ENCODE measurements around the gene MCOLN2. TPM values are rescaled to one million over a fixed set of nuclear protein-coding genes. Genes with fewer than 3 reads are reported as not detected.

Gene MCOLN2
- total RNA-seq, 1 donor from 2014 or later, result 0.19 TPM

- intact Hi-C loops (cut with micrococcal nuclease), result no loop called here
- no peaks in the 10 kb centered on the region for H3K27me3 ChIP-seq (ENCODE audit: low read depth)
- no peaks in the 10 kb centered on the region for H3K4me1 ChIP-seq
- H3K36me3 ChIP-seq, result no peaks in the 10 kb centered on the region
- TF ChIP-seq, protein P1, sequence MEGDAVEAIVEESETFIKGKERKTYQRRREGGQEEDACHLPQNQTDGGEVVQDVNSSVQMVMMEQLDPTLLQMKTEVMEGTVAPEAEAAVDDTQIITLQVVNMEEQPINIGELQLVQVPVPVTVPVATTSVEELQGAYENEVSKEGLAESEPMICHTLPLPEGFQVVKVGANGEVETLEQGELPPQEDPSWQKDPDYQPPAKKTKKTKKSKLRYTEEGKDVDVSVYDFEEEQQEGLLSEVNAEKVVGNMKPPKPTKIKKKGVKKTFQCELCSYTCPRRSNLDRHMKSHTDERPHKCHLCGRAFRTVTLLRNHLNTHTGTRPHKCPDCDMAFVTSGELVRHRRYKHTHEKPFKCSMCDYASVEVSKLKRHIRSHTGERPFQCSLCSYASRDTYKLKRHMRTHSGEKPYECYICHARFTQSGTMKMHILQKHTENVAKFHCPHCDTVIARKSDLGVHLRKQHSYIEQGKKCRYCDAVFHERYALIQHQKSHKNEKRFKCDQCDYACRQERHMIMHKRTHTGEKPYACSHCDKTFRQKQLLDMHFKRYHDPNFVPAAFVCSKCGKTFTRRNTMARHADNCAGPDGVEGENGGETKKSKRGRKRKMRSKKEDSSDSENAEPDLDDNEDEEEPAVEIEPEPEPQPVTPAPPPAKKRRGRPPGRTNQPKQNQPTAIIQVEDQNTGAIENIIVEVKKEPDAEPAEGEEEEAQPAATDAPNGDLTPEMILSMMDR (IDR thresholded peaks at IDR 0.05; ENCODE audit: borderline replicate concordance), result no peak
- DNase-seq, result no peak
- no peak overlapping the region for H3K4me3 ChIP-seq
- no peaks in the 10 kb centered on the region for H3K9me3 ChIP-seq (replicated peaks)
- H3K27ac ChIP-seq (replicated peaks), result no peak overlapping the region
These were observed 25.0 kb downstream of the MCOLN2 start for GRCh38 chr1:84971957-84972356.

- TF ChIP-seq, protein P1 (IDR thresholded peaks at IDR 0.05; ENCODE audit: borderline replicate concordance), result no peak
- no peak for DNase-seq
- Histone ChIP-seq H3K27me3 (ENCODE audit: low read depth) (no peaks in the 10 kb centered on the region), H3K4me3 (no peak overlapping the region), H3K27ac (replicated peaks) (no peak overlapping the region), H3K4me1 (no peaks in the 10 kb centered on the region), H3K36me3 (no peaks in the 10 kb centered on the region), H3K9me3 (replicated peaks) (no peaks in the 10 kb centered on the region)
- intact Hi-C loops (cut with micrococcal nuclease), result no loop called here
These were observed 27.2 kb downstream of the MCOLN2 start for GRCh38 chr1:84969489-84970250.

DNA sequence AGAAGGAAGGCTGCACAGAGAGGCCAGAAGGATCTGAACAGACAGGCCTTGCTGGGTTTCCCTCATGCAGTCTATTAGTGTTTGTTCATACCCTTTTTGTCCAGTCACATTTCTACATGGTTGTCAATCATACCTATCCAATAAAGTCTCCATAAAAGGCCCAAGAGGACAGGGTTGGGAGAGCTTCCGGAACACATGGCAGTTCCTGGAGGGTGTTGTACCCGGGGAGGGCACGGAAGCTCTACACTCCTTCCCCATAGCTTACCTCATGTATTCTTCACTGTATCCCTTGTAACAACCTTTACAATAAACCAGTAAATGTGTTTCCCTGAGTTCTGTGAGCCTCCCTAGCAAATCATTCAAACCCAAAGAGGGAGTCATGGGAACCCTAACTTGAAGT lies 28.0 kb downstream of the MCOLN2 start:
- no peak overlapping the region for H3K4me3 ChIP-seq
- TF ChIP-seq, protein P1 (IDR thresholded peaks at IDR 0.05; ENCODE audit: borderline replicate concordance), result no peak
- DNase-seq, result no peak
- intact Hi-C loops (cut with micrococcal nuclease), result no loop called here
- H3K27me3 ChIP-seq (ENCODE audit: low read depth), result no peaks in the 10 kb centered on the region
- H3K27ac ChIP-seq (replicated peaks), result no peak overlapping the region
- H3K36me3 ChIP-seq, result no peaks in the 10 kb centered on the region
- H3K9me3 ChIP-seq (replicated peaks), result no peaks in the 10 kb centered on the region
- H3K4me1 ChIP-seq, result no peaks in the 10 kb centered on the region

- no peaks in the 10 kb centered on the region for H3K36me3 ChIP-seq
- no peaks in the 10 kb centered on the region for H3K4me1 ChIP-seq
- H3K27ac ChIP-seq (replicated peaks), result no peak overlapping the region
- DNase-seq, result no peak
- H3K27me3 ChIP-seq (ENCODE audit: low read depth), result no peaks in the 10 kb centered on the region
- no peaks in the 10 kb centered on the region for H3K9me3 ChIP-seq (replicated peaks)
- TF ChIP-seq, protein P1 (IDR thresholded peaks at IDR 0.05; ENCODE audit: borderline replicate concordance), result no peak
- intact Hi-C loops (cut with micrococcal nuclease), result no loop called here
- no peak overlapping the region for H3K4me3 ChIP-seq
These were observed 28.8 kb downstream of the MCOLN2 start for GRCh38 chr1:84968101-84968500.

DNA sequence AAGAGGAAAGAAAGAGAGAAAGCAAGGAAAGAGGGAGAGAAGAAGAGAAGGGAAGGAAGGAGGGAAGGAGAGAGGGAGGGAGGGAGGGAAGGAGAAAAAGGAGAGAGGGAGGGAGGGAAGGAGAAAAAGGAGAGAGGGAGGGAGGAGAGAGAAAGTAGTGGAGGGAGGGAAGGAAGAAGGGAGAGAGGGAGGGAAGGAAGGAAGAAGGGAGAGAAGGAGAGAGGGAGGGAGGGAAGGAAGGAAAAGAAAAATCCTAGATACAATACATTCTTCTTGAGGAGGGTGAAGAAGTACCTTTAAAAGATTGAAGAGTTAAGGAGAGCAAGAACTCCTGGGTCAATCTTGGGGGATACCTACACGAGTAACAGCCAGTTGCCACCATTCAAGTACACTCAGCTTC lies 29.2 kb downstream of the MCOLN2 start:
- no peak for DNase-seq
- TF ChIP-seq, protein P1 (IDR thresholded peaks at IDR 0.05; ENCODE audit: borderline replicate concordance), result no peak
- intact Hi-C loops (cut with micrococcal nuclease), result no loop called here
- H3K9me3 ChIP-seq (replicated peaks), result no peaks in the 10 kb centered on the region
- H3K27ac ChIP-seq (replicated peaks), result no peak overlapping the region
- H3K27me3 ChIP-seq (ENCODE audit: low read depth), result no peaks in the 10 kb centered on the region
- H3K4me3 ChIP-seq, result no peak overlapping the region
- H3K4me1 ChIP-seq, result no peaks in the 10 kb centered on the region
- H3K36me3 ChIP-seq, result no peaks in the 10 kb centered on the region

Measured in left ventricle myocardium inferior (tissue), 1 donor.